ENCODE results near the gene INO80D.

- TF ChIP-seq CTCF (IDR thresholded peaks at IDR 0.05 in 4 of 5, conservative IDR thresholded peaks at IDR 0.05 in 1 of 5), result no peak
- no peak for TF ChIP-seq POLR2A (IDR thresholded peaks at IDR 0.05)
These were observed 115.6 kb downstream of the INO80D start for GRCh38 chr2:205970348-205970747.
